DOHH2 (cell line): ENCODE measurements around the gene PGBD5.

Source experiments
- H3F3A ChIP-seq: fragments of 200-600 bp; sonication (generic), shearing (Covaris generic); 2 replicates; pipeline ENCODE4 v1.6.0; 2016; ENCODE audit warnings: antibody characterized with exemption, mild to moderate bottlenecking; ENCODE audit not compliant: control insufficient read depth, insufficient read depth
- H3K27ac ChIP-seq: fragments of 200-600 bp; sonication (generic); 2 replicates; pipeline ENCODE4 v1.5.1; 2014; ENCODE audit warnings: low read depth, mild to moderate bottlenecking, low read length, moderate library complexity
- H3K27me3 ChIP-seq: fragments of 200-600 bp; sonication (generic); 2 replicates; pipeline ENCODE4 v1.6.1; 2014; ENCODE audit warnings: mild to moderate bottlenecking, low read length, mixed read lengths; ENCODE audit not compliant: control insufficient read depth
- H3K36me3 ChIP-seq: fragments of 200-600 bp; sonication (generic); 2 replicates; pipeline ENCODE4 v1.6.1; 2014; ENCODE audit warnings: mild to moderate bottlenecking, low read length, moderate library complexity, mixed read lengths; ENCODE audit not compliant: control insufficient read depth
- H3K4me1 ChIP-seq: fragments of 200-600 bp; sonication (generic); 2 replicates; pipeline ENCODE4 v1.6.1; 2014; ENCODE audit warnings: mild to moderate bottlenecking, low read length, mixed read lengths; ENCODE audit not compliant: control insufficient read depth
- H3K4me2 ChIP-seq: fragments of 200-600 bp; sonication (generic); 2 replicates; pipeline ENCODE4 v1.6.0; 2014; ENCODE audit warnings: mild to moderate bottlenecking, low read length, moderate library complexity
- H3K4me3 ChIP-seq: fragments of 200-600 bp; sonication (generic); 2 replicates; pipeline ENCODE4 v1.5.1; 2014; ENCODE audit warnings: mild to moderate bottlenecking, low read length, mixed read lengths
- H3K79me2 ChIP-seq: fragments of 200-600 bp; sonication (generic); 2 replicates; pipeline ENCODE4 v1.6.1; 2014; ENCODE audit warnings: mild to moderate bottlenecking, low read length, mixed read lengths; ENCODE audit not compliant: control insufficient read depth
- H3K9me2 ChIP-seq: fragments of 200-600 bp; sonication (generic); replicated peaks from 2 replicates; pipeline ENCODE4 v1.6.1; 2014; ENCODE audit warnings: mild to moderate bottlenecking, low read length, mixed read lengths; ENCODE audit not compliant: control insufficient read depth
- H3K9me3 ChIP-seq: fragments of 200-600 bp; sonication (generic); 2 replicates; pipeline ENCODE4 v1.6.1; 2014; ENCODE audit warnings: antibody characterized with exemption, low read length, mixed read lengths; ENCODE audit not compliant: control insufficient read depth, insufficient read depth
- H4K20me1 ChIP-seq: fragments of 200-600 bp; sonication (generic); 2 replicates; pipeline ENCODE4 v1.6.0; 2014; ENCODE audit warnings: low read depth, mild to moderate bottlenecking, antibody characterized with exemption, low read length, moderate library complexity; ENCODE audit not compliant: control insufficient read depth, insufficient read depth
- EZH2phosphoT487 ChIP-seq: fragments of 200-600 bp; sonication (generic); IDR thresholded peaks from 2 replicates; pipeline ENCODE4 v1.6.1; 2017; ENCODE audit warnings: borderline replicate concordance, mild to moderate bottlenecking, antibody characterized with exemption, low read length, moderate library complexity, mixed read lengths
- TF ChIP-seq, protein P1 (sequence below): fragments of 200-600 bp; sonication (generic); IDR thresholded peaks from one replicate; pipeline ENCODE4 v1.5.1; 2014; ENCODE audit warnings: antibody characterized with exemption, mild to moderate bottlenecking, low read depth, low read length; ENCODE audit not compliant: poor library complexity, severe bottlenecking

Gene PGBD5

DNA sequence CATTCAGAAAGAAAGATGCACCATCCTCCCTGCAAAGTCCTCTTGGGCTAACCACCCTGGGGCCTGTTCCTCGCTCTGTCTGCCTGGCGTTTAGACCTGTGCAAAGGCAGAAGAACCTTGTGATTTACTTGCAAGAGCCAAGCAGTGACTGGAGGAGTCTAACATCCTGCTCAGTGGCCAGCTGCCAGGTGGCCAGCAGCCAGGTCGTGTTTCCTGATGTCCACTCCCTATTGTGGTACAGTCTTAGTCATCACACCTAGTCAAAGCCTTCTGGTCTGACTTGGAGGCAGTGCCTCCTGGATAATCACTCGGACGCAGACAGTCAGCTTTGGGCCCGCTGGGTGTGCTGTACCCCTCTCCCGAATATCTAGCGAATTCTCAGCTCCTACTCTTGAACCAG, 118.1 kb downstream of the PGBD5 start:
- H3K27ac ChIP-seq: no peak overlapping the region
- H4K20me1 ChIP-seq: no peaks in the 10 kb centered on the region
- no peak overlapping the region for H3K4me2 ChIP-seq
- no peaks in the 10 kb centered on the region for H3K9me2 ChIP-seq
- H3K27me3 ChIP-seq: no peaks in the 10 kb centered on the region
- no peak overlapping the region for H3K4me3 ChIP-seq
- H3K79me2 ChIP-seq: no peaks in the 10 kb centered on the region
- TF ChIP-seq, protein P1, sequence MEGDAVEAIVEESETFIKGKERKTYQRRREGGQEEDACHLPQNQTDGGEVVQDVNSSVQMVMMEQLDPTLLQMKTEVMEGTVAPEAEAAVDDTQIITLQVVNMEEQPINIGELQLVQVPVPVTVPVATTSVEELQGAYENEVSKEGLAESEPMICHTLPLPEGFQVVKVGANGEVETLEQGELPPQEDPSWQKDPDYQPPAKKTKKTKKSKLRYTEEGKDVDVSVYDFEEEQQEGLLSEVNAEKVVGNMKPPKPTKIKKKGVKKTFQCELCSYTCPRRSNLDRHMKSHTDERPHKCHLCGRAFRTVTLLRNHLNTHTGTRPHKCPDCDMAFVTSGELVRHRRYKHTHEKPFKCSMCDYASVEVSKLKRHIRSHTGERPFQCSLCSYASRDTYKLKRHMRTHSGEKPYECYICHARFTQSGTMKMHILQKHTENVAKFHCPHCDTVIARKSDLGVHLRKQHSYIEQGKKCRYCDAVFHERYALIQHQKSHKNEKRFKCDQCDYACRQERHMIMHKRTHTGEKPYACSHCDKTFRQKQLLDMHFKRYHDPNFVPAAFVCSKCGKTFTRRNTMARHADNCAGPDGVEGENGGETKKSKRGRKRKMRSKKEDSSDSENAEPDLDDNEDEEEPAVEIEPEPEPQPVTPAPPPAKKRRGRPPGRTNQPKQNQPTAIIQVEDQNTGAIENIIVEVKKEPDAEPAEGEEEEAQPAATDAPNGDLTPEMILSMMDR: no peak
- TF ChIP-seq EZH2phosphoT487: no peak
- no peaks in the 10 kb centered on the region for H3K36me3 ChIP-seq
- peaks cover 7% of the 10 kb centered on the region for H3K4me1 ChIP-seq
- H3K9me3 ChIP-seq: no peaks in the 10 kb centered on the region
- no peaks in the 10 kb centered on the region for H3F3A ChIP-seq

- H3K4me2 ChIP-seq: no peak overlapping the region
These were observed 118.9 kb downstream of the PGBD5 start for GRCh38 chr1:230307213-230307612.

DNA sequence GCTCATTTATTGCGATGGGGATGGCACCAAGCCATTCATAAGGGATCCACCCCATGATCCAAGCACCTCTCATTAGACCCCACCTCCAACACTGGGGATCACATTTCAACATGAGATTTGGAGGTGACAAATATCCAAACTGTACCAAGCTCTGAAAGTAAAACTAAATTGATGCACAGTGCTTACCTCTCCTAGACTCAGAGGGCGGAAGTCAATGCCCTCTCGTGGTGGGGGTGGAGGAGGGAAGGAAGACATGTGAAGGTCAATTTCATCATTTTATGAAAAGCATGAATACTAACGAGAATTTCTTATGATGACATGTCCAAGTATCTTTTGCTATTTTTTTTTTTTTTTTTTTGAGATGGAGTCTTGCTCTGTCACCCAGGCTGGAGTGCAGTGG, 120.0 kb downstream of the PGBD5 start:
- Histone ChIP-seq H3K36me3 (no peaks in the 10 kb centered on the region), H3K4me3 (no peak overlapping the region), H3F3A (no peaks in the 10 kb centered on the region), H3K9me3 (no peaks in the 10 kb centered on the region), H3K27me3 (no peaks in the 10 kb centered on the region), H4K20me1 (no peaks in the 10 kb centered on the region), H3K4me1 (peaks cover 16% of the 10 kb centered on the region), H3K4me2 (no peak overlapping the region), H3K79me2 (no peaks in the 10 kb centered on the region), H3K9me2 (no peaks in the 10 kb centered on the region), H3K27ac (no peak overlapping the region)
- no peak for TF ChIP-seq EZH2phosphoT487
- TF ChIP-seq, protein P1: peak; percentile 26

More at GRCh38 chr1:230307213-230307612, 118.9 kb downstream of the PGBD5 start:
- peaks cover 7% of the 10 kb centered on the region for H3K4me1 ChIP-seq
- no peaks in the 10 kb centered on the region for H3K9me3 ChIP-seq
- no peaks in the 10 kb centered on the region for H3K9me2 ChIP-seq
- no peaks in the 10 kb centered on the region for H3K36me3 ChIP-seq
- H3K4me3 ChIP-seq: no peak overlapping the region
- H3K27ac ChIP-seq: no peak overlapping the region
- H4K20me1 ChIP-seq: no peaks in the 10 kb centered on the region
- H3F3A ChIP-seq: no peaks in the 10 kb centered on the region
- TF ChIP-seq, protein P1: no peak
- TF ChIP-seq EZH2phosphoT487: no peak
- H3K79me2 ChIP-seq: no peaks in the 10 kb centered on the region
- no peaks in the 10 kb centered on the region for H3K27me3 ChIP-seq
